MM.1S (cell line): ENCODE data around the gene ELOVL1.

Experiments
- CTCF ChIP-seq: fragments of 300-600 bp; sonication (generic); IDR thresholded peaks from 2 replicates; pipeline ENCODE4 v1.5.1; 2016; ENCODE audit warnings: antibody characterized with exemption, low read length, mixed read lengths
- EZH2 ChIP-seq: fragments of 300-600 bp; sonication (generic); optimal IDR thresholded peaks from 2 replicates; pipeline ENCODE3; 2017; ENCODE audit warnings: low read depth, mild to moderate bottlenecking, antibody characterized with exemption, low read length, mixed read lengths
- EZH2phosphoT487 ChIP-seq: fragments of 300-600 bp; sonication (generic); IDR thresholded peaks from 2 replicates; pipeline ENCODE4 v1.6.1; 2018; ENCODE audit warnings: antibody characterized with exemption, low read length

DNA sequence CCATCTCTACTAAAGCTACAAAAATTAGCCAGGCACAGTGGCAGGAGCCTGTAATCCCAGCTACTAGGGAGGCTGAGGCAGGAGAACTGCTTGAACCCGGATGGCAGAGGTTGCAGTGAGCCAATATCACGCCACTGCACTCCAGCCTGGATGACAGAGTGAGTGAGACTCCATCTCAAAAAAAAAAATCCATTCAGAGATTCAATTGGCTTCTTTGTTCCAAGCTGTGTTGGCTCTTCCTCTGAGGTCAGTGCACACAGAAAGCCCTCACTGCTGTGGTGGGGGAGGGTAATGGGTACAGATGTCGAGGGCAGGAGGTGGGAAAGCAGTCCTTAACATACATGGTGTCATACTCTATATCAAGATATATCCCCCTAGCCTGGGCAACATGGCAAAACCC lies 52.3 kb downstream of the ELOVL1 start:
- no peak for TF ChIP-seq CTCF
- no peak for TF ChIP-seq EZH2phosphoT487
- no peak for TF ChIP-seq EZH2
